Measurements from ENCODE around the gene CEBPZ. TPM values are rescaled to one million over a fixed set of nuclear protein-coding genes. Genes with fewer than 3 reads are reported as not detected.

The CEBPZ gene, protein sequence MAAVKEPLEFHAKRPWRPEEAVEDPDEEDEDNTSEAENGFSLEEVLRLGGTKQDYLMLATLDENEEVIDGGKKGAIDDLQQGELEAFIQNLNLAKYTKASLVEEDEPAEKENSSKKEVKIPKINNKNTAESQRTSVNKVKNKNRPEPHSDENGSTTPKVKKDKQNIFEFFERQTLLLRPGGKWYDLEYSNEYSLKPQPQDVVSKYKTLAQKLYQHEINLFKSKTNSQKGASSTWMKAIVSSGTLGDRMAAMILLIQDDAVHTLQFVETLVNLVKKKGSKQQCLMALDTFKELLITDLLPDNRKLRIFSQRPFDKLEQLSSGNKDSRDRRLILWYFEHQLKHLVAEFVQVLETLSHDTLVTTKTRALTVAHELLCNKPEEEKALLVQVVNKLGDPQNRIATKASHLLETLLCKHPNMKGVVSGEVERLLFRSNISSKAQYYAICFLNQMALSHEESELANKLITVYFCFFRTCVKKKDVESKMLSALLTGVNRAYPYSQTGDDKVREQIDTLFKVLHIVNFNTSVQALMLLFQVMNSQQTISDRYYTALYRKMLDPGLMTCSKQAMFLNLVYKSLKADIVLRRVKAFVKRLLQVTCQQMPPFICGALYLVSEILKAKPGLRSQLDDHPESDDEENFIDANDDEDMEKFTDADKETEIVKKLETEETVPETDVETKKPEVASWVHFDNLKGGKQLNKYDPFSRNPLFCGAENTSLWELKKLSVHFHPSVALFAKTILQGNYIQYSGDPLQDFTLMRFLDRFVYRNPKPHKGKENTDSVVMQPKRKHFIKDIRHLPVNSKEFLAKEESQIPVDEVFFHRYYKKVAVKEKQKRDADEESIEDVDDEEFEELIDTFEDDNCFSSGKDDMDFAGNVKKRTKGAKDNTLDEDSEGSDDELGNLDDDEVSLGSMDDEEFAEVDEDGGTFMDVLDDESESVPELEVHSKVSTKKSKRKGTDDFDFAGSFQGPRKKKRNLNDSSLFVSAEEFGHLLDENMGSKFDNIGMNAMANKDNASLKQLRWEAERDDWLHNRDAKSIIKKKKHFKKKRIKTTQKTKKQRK
- 65.3 TPM for total RNA-seq

DNA sequence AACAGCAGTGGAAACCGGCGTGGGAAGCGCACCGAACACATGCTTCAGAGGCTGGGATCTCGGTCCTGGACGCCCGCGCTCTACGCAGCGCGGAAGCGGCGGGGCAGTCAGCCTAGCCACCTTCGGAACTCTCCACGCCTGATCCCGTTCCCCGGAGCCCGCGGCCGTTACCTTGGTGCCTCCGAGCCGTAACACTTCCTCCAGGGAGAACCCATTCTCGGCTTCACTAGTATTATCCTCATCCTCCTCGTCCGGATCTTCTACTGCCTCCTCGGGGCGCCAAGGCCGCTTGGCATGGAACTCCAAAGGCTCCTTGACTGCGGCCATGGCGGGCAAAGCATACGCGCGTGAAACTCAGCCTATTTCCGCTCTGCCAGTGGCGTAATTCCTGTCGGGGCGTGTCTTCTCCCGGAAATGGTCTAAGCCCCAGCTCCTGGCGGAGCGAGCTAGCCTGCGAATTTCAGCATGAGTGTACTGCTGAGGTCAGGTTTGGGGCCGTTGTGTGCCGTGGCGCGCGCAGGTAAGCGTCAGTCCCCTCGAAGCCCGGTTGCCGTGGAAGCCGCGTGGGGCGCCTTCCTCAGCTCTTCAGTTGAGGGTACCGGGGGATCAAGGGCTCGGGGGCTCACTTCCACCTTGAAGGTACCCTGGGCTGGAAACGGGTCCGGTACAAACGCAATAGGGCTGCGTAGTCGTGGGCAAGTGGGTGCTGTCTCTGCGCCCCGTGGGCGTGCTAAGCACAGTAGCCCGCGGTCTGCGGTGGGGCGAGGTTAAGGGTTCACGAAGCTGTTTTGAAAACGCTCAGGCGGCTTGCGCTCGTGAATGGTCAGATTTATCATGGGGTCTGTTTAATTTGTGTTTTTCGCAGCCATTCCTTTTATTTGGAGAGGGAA lies at the start of gene CEBPZ, which contains the start of gene NDUFAF7:
Gene CEBPZ, minus strand, starts transcription at position 356 of the 890 bp plus-strand sequence. Its CDS starts 29 bp downstream, at position 327.
Gene NDUFAF7, plus strand, starts transcription at position 418 of the 890 bp plus-strand sequence. Its CDS starts 48 bp downstream, at position 466.

DNA sequence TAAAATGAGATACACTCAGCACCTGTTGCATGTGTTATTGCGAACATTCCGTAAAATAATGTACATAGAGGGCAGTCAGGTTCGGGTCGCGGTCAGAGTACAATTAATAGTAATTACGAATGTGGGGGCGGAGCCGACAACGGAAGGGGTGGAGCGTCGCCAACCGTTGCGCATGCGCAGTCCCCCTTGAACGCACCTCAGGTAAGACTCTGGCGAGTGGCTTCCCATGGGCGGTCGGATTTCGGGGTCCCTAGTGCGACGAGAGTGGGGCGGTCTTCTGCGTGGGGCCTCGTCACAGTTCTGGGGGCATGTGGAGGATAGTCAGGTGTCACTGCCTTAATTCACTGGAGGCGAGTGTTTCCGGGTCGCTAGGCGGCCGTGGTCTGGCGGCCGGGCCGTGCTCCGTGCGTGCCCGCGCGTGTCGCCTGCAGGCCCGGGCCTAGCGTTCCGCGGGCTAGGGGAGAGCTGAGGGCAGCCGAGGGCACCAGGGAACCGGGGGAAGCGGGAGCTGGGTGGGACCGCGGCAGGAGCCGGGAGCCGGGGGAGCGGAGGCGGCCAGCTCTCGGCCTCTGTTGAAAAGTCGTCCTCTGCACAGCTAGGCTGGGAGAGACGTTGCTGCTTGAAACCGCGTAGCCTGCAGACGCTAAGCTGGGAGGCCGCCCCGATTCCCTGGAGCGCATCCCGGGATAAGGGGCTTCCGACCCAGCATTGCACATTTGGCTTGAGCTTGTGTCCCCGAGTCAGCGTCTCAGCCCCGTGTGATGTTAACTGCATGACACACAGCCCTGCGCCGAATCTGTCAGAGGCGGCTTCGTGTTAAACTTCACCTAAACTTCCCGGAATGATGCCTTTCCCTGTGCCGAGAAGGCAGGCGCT lies 34.8 kb downstream of the CEBPZ start, which contains the start of gene CEBPZOS:
Gene CEBPZOS, plus strand, starts transcription at position 177 of the 876 bp plus-strand sequence. CDS start 3,209 bp downstream, outside the sequence.

DNA sequence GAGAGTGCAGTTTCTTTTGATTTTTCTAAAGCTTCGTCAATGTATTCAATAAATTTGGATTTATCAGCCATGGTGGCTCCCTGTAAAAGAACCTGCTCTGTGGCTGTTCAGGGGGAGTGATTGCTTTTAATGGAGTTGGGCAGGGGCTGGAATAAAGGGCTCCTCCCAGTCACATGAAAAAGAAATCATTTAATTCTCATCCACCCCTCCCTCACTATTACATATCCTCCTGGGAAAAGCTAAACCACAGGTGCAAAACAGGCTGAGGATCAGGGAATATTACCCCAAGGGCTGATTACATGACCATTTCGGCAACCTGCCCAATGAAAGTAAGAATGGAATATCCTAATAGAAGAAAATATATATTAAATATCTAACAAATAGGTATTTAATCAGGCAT lies 42.8 kb downstream of the CEBPZ start, which contains the start of gene SULT6B1:
Gene SULT6B1, minus strand, starts transcription at position 101 of the 400 bp plus-strand sequence. Its CDS starts 30 bp downstream, at position 71.

DNA sequence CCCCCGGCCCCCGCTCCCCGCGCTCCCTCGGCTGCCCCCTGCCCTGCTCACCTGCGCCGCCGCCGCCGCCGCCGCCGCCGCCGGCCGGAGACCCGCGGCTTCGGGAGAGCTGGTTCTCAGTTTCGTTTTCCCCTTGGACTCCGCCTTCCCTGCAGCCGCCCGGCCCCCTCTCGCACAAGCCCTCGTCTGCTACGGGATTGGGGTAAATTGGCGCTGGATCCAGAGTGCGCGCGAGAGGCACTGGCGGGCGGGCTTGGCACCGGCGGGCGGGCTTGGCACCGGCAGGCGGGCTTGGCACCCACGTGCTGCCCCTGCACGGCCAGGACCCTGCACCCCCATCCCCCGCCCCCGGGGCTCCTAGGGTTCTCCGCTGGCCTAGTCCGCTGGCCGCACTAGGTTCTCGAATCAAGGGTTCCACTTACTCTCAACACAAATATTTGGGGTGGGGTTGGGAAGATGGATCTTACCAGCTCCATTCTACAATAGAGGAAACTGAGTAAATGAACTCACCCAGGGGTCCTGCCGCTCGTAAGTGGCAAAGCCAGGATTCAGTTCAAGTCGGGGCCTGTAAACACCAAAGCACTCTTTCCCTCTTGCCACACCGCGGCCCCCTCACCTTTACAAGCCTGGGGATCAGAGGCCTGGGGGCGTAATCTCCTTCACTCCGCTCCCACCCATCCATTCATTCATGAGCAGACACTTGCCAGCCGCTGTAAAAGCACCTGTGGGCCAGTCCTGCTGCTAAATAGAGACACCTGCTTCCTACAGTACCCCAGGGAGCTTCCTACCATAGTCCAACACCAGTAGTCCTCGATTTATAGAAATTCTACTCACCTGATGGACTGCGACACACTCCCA lies 74.3 kb downstream of the CEBPZ start, which contains the start of gene EIF2AK2:
Gene EIF2AK2, minus strand, starts transcription at position 124 of the 858 bp plus-strand sequence. CDS start 9,174 bp downstream, outside the sequence.

Other genes with a start within 250 kb of the CEBPZ start
- 73.4 TPM for gene HEATR5B, start 147.2 kb downstream of the CEBPZ start, total RNA-seq
- 17.2 TPM for gene GPATCH11, start 147.1 kb downstream of the CEBPZ start, total RNA-seq
- gene EIF2AK2, start 74.6 kb downstream of the CEBPZ start, total RNA-seq = 51.0 TPM
- gene SULT6B1, start 42.9 kb downstream of the CEBPZ start, total RNA-seq = not detected
- gene CEBPZOS, start 35.1 kb downstream of the CEBPZ start, total RNA-seq = 25.3 TPM
- gene NDUFAF7, start 62 bp upstream of the CEBPZ start, total RNA-seq = 41.9 TPM
- gene PRKD3, start 93.2 kb upstream of the CEBPZ start, total RNA-seq = 84.2 TPM
- gene QPCT, start 113.0 kb upstream of the CEBPZ start, total RNA-seq = 12.0 TPM

All from camera-type eye (tissue), 1 donor.